ENCODE results near the gene TASP1.

TASP1 gene

DNA sequence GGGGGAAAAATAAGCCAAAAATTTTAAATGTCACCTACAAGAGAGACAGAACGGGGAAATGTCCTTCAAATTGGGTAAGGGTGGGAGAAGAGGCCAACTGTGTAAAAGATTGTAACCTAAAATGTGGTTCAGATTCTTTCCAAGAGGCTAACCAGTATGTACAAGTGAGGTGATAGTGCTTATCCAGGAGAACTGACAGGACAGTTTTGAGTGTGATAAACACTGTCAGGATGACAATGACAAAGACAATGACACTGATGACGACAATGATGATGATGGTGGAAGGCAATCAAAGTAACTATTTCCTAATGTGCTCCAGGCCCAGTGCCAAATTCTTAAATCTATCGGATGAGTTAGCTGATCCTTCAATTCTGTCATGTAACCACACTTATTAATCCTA lies 57.3 kb downstream of the TASP1 start:
- no peak for TF ChIP-seq ZFX (IDR thresholded peaks at IDR 0.05; ENCODE audit: borderline replicate concordance)
- TF ChIP-seq, protein P1, sequence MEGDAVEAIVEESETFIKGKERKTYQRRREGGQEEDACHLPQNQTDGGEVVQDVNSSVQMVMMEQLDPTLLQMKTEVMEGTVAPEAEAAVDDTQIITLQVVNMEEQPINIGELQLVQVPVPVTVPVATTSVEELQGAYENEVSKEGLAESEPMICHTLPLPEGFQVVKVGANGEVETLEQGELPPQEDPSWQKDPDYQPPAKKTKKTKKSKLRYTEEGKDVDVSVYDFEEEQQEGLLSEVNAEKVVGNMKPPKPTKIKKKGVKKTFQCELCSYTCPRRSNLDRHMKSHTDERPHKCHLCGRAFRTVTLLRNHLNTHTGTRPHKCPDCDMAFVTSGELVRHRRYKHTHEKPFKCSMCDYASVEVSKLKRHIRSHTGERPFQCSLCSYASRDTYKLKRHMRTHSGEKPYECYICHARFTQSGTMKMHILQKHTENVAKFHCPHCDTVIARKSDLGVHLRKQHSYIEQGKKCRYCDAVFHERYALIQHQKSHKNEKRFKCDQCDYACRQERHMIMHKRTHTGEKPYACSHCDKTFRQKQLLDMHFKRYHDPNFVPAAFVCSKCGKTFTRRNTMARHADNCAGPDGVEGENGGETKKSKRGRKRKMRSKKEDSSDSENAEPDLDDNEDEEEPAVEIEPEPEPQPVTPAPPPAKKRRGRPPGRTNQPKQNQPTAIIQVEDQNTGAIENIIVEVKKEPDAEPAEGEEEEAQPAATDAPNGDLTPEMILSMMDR (IDR thresholded peaks at IDR 0.05): no peak
- no peak overlapping the region for H3K27ac ChIP-seq

DNA sequence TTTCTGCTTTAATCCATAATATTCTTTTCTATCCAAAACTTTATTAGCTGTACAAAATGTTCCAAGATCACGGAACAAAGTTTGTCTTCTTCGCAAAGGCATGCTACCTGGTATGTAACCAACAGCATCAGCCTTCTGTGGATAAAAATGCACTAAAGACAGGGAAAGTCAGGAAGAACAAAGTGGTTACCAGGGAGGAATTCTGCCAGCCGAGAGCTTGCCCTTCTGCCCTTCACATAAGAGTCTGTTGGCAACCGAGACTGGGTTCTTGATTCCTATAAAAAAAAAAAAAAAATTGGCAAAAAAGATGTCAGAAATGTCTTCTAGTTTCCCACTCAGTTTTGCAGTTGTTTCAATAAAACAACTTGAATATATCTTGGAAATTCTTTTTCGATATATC lies 58.0 kb downstream of the TASP1 start:
- H3K27ac ChIP-seq: no peak overlapping the region
- TF ChIP-seq, protein P1 (IDR thresholded peaks at IDR 0.05): no peak
- no peak for TF ChIP-seq ZFX (IDR thresholded peaks at IDR 0.05; ENCODE audit: borderline replicate concordance)

DNA sequence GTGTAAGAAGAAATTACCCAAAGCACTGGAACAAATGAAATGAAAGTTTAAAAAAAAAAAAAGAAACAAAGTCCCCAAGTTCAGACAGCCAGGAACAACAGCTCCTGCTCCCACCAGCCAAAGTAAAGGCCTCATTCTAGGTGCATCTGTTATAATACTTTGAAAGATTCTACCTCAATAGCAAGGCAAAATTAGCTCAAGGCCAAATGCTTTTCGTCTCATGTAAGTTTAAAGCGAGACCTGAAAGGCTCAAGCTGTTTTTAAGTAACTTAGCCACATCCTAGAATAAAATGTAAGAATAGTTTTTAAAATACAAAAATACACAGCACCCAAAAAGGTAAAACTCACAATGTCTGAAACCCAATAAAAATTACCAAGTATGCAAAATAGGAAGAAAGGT lies 64.7 kb downstream of the TASP1 start:
- TF ChIP-seq ZFX (IDR thresholded peaks at IDR 0.05; ENCODE audit: borderline replicate concordance): no peak
- TF ChIP-seq, protein P1 (IDR thresholded peaks at IDR 0.05): no peak
- no peak overlapping the region for H3K27ac ChIP-seq

DNA sequence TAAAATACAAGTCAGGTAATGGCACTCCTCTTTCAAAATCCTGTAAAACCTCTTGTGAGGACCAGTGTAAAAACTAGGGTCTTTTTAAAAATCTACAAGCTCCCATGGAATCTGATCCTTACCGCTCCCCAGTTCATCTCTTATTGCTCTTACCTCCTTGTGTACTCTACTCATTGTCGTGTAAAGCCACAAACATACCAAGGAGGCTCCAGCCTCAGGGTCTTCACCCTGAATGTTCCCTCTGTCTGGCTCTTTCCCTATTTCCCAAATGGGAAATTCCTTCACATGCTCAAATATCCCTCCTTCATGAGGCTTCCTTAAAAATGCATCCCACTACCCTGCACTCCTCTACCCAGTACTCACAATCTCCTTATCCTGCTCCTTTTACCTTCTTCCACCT lies 67.1 kb downstream of the TASP1 start:
- no peak overlapping the region for H3K27ac ChIP-seq
- TF ChIP-seq ZFX (IDR thresholded peaks at IDR 0.05; ENCODE audit: borderline replicate concordance): no peak
- TF ChIP-seq, protein P1 (IDR thresholded peaks at IDR 0.05): no peak

DNA sequence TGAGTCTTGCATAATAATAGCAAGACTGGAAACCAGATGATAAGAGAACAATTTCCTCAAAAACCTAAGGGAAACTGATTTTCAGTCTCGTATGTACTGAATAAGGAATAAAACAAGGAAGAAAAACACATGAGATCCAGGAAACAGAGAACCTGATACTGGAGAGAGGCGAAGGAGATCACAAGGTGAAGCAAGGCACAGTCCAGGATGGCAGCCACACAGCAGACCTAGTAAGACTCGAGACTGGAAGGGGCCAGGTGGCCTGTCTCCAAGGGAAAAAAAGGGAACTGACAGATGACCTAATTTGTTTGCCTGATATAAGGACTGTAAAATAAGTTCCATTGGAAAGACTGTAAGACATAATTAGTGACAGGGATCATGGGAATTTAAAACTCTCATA lies 71.1 kb downstream of the TASP1 start:
- no peak overlapping the region for H3K27ac ChIP-seq
- TF ChIP-seq, protein P1 (IDR thresholded peaks at IDR 0.05): no peak
- TF ChIP-seq ZFX (IDR thresholded peaks at IDR 0.05; ENCODE audit: borderline replicate concordance): no peak

DNA sequence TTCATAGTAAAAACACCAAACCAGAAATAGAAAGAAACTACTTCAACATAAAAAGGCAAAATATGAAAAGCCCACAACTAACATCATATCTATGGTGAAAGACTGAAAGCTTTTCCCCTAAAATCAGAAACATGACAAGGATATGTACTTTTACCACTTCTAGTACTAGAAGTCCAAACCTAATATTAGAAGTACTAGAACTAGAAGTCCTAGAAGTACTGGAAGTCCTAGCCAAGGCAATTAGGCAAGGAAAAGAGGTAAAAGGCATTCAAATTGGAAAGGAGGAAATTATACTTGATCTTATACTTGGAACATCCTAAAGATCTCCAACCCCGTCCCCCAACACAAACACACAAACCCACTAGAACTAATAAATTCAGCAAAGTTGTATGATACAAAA lies 74.9 kb downstream of the TASP1 start:
- H3K27ac ChIP-seq: no peak overlapping the region
- TF ChIP-seq ZFX (IDR thresholded peaks at IDR 0.05; ENCODE audit: borderline replicate concordance): no peak
- TF ChIP-seq, protein P1 (IDR thresholded peaks at IDR 0.05): no peak

DNA sequence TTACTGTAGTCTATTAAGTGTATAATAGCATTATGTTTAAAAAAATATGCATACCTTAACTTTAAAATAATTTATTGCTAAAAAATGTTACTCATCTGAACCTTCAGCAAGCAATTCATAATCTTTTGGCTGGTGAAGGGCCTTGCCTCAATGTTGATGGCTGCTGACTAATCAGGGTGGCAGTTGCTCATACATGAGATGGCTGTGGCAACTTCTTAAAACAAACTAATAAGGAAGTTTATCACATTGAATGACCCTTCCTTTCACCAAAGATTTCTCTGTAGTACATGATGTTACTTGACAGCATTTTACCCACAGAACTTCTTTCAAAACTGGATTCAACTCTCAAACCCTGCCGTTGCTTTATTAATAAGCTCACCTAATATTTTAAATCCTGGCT lies 84.0 kb downstream of the TASP1 start:
- TF ChIP-seq, protein P1 (IDR thresholded peaks at IDR 0.05): no peak
- TF ChIP-seq ZFX (IDR thresholded peaks at IDR 0.05; ENCODE audit: borderline replicate concordance): no peak
- no peak overlapping the region for H3K27ac ChIP-seq
